HUES64 (cell line): ENCODE results near the gene EFL1.
"Not testable (repeated sequence)": the region's sequence is repeated elsewhere in the genome, so short reads cannot be mapped to it uniquely, and the experiment has no call there.

Source experiments
- H3K27ac ChIP-seq: 2 replicates; pipeline ENCODE4 v1.7.0; 2013; ENCODE audit warnings: low read depth, low read length, inconsistent platforms
- H3K27me3 ChIP-seq: 2 replicates; pipeline ENCODE4 v1.6.1; 2013; ENCODE audit warnings: mild to moderate bottlenecking, low read length; ENCODE audit not compliant: insufficient read depth
- H3K36me3 ChIP-seq: 2 replicates; pipeline ENCODE4 v1.6.1; 2013; ENCODE audit warnings: mild to moderate bottlenecking, low read length; ENCODE audit not compliant: insufficient read depth
- H3K4me1 ChIP-seq: 2 replicates; pipeline ENCODE4 v1.6.1; 2013; ENCODE audit warnings: mild to moderate bottlenecking, low read length, moderate library complexity; ENCODE audit not compliant: insufficient read depth
- H3K4me3 ChIP-seq: 2 replicates; pipeline ENCODE4 v1.5.1; 2013; ENCODE audit warnings: mild to moderate bottlenecking, low read length, moderate library complexity
- H3K9ac ChIP-seq: 2 replicates; pipeline ENCODE4 v1.6.1; 2013; ENCODE audit warnings: mild to moderate bottlenecking, low read depth, low read length
- H3K9me3 ChIP-seq: 2 replicates; pipeline ENCODE4 v1.6.1; 2013; ENCODE audit warnings: low read depth, low read length; ENCODE audit not compliant: insufficient read depth
- WGBS: fragments of 150-250, 120-280 bp; methylation state at CpG from one replicate; pipeline ENCODE4 v1.1.7; 2013; ENCODE audit warnings: missing lambda C conversion rate; 5-methylcytosine and 5-hydroxymethylcytosine counted together

EFL1 gene

GRCh38 chr15:82195818-82196217, 66.7 kb downstream of the EFL1 start:
- H3K27ac ChIP-seq = not testable (repeated sequence)
- WGBS = 93% methylated on average over 7 of the region's 7 CpGs

GRCh38 chr15:82194488-82194887, 68.0 kb downstream of the EFL1 start:
- H3K9me3 ChIP-seq, H3K36me3 ChIP-seq: not testable (repeated sequence)
- WGBS = 98% methylated on average over 4 of the region's 6 CpGs

More at GRCh38 chr15:82195818-82196217, 66.7 kb downstream of the EFL1 start:
- not testable (repeated sequence) for H3K27me3 ChIP-seq, H3K9me3 ChIP-seq, H3K36me3 ChIP-seq, H3K4me1 ChIP-seq, H3K4me3 ChIP-seq, H3K9ac ChIP-seq

GRCh38 chr15:82193435-82193834, 69.1 kb downstream of the EFL1 start:
- not testable (repeated sequence) for H3K36me3 ChIP-seq, H3K27me3 ChIP-seq, H3K27ac ChIP-seq, H3K9me3 ChIP-seq, H3K4me3 ChIP-seq, H3K9ac ChIP-seq, H3K4me1 ChIP-seq
- no CpG with 5 or more reads among the region's 1 CpG for WGBS

More at GRCh38 chr15:82194488-82194887, 68.0 kb downstream of the EFL1 start:
- H3K27ac ChIP-seq, H3K4me3 ChIP-seq, H3K27me3 ChIP-seq, H3K9ac ChIP-seq, H3K4me1 ChIP-seq: not testable (repeated sequence)

- 84% methylated on average over 4 of the region's 4 CpGs for WGBS
- not testable (repeated sequence) for H3K27ac ChIP-seq, H3K9me3 ChIP-seq, H3K4me3 ChIP-seq, H3K9ac ChIP-seq, H3K36me3 ChIP-seq, H3K27me3 ChIP-seq
- H3K4me1 ChIP-seq = peaks cover 12% of the 10 kb centered on the region
These were observed 70.1 kb downstream of the EFL1 start for GRCh38 chr15:82192394-82192793.

GRCh38 chr15:82186719-82187406, 75.7 kb downstream of the EFL1 start:
- Histone ChIP-seq H3K4me1 (peaks cover 12% of the 10 kb centered on the region), H3K9me3 (no peaks in the 10 kb centered on the region), H3K27me3 (no peaks in the 10 kb centered on the region), H3K36me3 (no peaks in the 10 kb centered on the region), H3K9ac (no peak overlapping the region), H3K27ac (no peak overlapping the region), H3K4me3 (no peak overlapping the region)
- 96% methylated on average over 6 of the region's 6 CpGs for WGBS

GRCh38 chr15:82186161-82186560, 76.4 kb downstream of the EFL1 start:
- Histone ChIP-seq H3K27ac (no peak overlapping the region), H3K36me3 (no peaks in the 10 kb centered on the region), H3K27me3 (no peaks in the 10 kb centered on the region), H3K9ac (no peak overlapping the region), H3K4me3 (no peak overlapping the region), H3K9me3 (no peaks in the 10 kb centered on the region), H3K4me1 (peaks cover 12% of the 10 kb centered on the region)
- WGBS = 95% methylated on average over 1 of the region's 2 CpGs

GRCh38 chr15:82184776-82185175, 77.8 kb downstream of the EFL1 start:
- Histone ChIP-seq H3K27ac (no peak overlapping the region), H3K4me1 (peaks cover 12% of the 10 kb centered on the region), H3K36me3 (no peaks in the 10 kb centered on the region), H3K27me3 (no peaks in the 10 kb centered on the region), H3K9me3 (no peaks in the 10 kb centered on the region), H3K4me3 (no peak overlapping the region), H3K9ac (no peak overlapping the region)

- Histone ChIP-seq H3K4me1 (peaks cover 12% of the 10 kb centered on the region), H3K27ac (no peak overlapping the region)
- WGBS = 92% methylated on average over 1 of the region's 1 CpG
These were observed 78.2 kb downstream of the EFL1 start for GRCh38 chr15:82184355-82184754.

GRCh38 chr15:82183121-82184031, 79.2 kb downstream of the EFL1 start:
- Histone ChIP-seq H3K9me3 (no peaks in the 10 kb centered on the region), H3K36me3 (no peaks in the 10 kb centered on the region), H3K4me1 (peaks cover 7% of the 10 kb centered on the region), H3K27ac (no peak overlapping the region), H3K9ac (no peak overlapping the region), H3K27me3 (no peaks in the 10 kb centered on the region), H3K4me3 (no peak overlapping the region)
- 85% methylated on average over 1 of the region's 2 CpGs for WGBS

More at GRCh38 chr15:82184355-82184754, 78.2 kb downstream of the EFL1 start:
- Histone ChIP-seq H3K36me3 (no peaks in the 10 kb centered on the region), H3K9ac (no peak overlapping the region), H3K9me3 (no peaks in the 10 kb centered on the region), H3K27me3 (no peaks in the 10 kb centered on the region), H3K4me3 (no peak overlapping the region)

- WGBS = 97% methylated on average over 2 of the region's 2 CpGs
- H3K27me3 ChIP-seq = no peaks in the 10 kb centered on the region
These were observed 81.2 kb downstream of the EFL1 start for GRCh38 chr15:82181371-82181770.

GRCh38 chr15:82178061-82178460, 84.5 kb downstream of the EFL1 start:
- Histone ChIP-seq H3K4me1 (no peaks in the 10 kb centered on the region), H3K36me3 (no peaks in the 10 kb centered on the region), H3K9ac (no peak overlapping the region), H3K9me3 (no peaks in the 10 kb centered on the region), H3K4me3 (no peak overlapping the region), H3K27ac (no peak overlapping the region), H3K27me3 (no peaks in the 10 kb centered on the region)
- 85% methylated on average over 2 of the region's 2 CpGs for WGBS

More at GRCh38 chr15:82181371-82181770, 81.2 kb downstream of the EFL1 start:
- no peaks in the 10 kb centered on the region for H3K9me3 ChIP-seq
- H3K36me3 ChIP-seq = no peaks in the 10 kb centered on the region
- H3K27ac ChIP-seq = no peak overlapping the region
- no peak overlapping the region for H3K4me3 ChIP-seq
- H3K9ac ChIP-seq = no peak overlapping the region
- no peaks in the 10 kb centered on the region for H3K4me1 ChIP-seq
